Measurements from ENCODE around the gene MIDN.

Gene MIDN

DNA sequence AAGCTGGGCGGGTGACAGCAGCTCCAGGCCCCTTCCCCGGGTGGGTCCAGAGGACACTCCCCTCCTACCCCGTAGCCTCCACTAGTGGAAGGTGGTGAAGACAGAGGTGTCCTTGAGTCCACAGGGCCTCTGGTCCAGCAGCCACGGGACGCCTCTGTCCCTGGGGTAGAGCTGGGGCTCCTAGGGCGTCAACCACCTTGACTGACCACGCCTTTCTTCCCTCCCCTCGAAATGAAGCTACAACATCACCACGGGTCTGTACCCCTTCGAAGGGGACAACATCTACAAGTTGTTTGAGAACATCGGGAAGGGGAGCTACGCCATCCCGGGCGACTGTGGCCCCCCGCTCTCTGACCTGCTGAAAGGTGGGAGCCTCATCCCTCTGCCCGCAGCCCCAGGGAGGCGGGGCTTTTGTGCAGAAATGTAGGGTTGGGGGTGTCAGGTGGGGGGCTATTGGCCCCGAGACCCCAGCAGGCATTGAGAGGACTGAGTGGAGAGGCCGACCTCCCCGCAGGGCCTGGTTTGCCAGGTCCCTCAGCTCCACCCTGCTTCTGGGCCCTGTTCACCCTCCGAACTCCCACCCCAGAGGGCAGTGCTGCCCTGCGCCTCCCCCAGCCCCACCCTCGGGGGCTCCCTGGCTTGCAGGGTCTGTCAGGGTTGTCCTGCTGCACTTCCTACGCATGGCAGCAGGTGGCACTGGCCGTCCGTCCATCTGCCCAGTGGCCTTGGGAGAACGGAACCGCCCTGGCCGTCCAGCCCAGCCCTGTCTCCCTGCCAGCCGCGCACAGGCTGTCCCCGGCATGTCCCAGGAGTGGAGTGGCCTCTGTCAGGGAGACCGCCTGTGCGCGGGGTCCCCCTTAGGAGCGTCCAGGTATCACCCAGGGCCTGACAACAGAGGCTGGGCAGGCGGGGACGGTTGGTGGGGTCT is 27.1 kb upstream of the MIDN start:
- no peak for DNase-seq (ENCODE audit: low read depth in 2 of 2)

DNA sequence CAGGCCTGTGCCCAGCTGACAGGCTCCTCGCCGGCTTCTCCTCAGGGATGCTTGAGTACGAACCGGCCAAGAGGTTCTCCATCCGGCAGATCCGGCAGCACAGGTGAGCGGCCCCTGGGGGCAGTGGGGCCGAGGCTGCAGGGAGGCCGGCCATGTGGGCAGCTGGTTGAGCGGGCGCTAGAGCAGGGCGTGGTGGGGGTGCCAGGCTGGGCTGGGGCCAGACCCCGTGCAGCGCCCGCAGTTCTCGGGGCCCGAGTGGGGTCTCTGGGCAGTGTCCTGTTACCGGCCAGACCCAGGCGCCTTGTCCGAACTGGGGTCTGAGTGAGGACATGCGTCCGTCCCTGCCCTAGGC is 26.5 kb upstream of the MIDN start:
- DNase-seq (ENCODE audit: low read depth in 2 of 2) = no peak

DNA sequence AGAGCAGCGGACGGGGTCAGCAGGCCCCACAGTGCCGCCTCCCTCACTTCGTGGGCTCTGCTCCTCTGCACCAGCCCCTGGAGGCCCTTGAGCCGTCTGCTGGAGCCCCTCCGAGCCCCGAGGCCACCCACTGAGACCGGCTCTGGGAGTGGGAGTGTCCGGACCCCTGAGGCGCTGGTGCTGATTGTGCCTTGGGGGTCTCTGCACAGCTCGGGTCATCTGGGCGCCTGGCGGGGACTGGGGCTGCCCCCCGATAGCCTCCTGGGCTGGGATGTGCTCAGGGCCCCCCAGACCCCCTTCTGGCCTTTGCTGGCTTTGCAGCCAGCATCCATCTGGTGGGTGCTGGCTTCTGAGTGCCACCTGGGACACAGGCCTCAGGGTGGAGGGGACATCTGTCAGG is 26.0 kb upstream of the MIDN start:
- DNase-seq (ENCODE audit: low read depth in 2 of 2) = no peak

DNA sequence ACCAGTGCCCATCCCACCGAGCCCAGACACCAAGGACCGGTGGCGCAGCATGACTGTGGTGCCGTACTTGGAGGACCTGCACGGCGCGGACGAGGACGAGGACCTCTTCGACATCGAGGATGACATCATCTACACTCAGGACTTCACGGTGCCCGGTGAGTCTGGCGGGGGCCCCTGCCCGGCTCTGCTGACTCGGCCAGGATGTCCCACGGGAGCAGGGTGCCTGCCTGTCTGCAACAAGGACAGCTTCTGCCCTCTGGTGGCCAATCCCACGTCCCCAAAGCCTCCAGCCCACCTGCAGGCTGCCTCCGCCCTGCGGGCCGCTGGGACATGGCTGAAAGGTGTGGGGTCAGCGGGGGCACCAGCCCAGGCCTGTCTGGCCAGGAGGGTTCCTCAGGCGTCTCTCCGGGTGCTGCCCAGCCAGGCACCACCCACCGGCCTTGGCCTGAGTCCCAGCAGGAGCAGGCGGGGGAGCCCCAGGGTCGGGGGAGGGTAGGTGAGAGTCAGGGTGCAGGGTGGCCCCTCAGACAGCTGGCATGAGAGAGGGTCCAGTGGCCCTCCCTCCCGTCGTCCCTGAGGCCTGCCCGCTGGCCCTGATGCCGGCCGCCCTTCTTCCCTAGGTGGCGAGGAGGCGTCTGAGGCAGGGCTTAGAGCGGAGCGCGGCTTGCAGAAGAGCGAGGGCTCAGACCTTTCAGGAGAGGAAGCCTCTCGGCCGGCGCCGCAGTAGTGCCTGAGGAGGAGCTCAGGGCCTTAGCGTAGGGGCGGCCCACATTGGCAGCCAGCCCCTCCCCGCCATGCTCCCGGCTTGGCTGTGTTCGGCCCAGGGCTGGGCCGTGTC is 25.1 kb upstream of the MIDN start:
- DNase-seq (ENCODE audit: low read depth in 2 of 2) = no peak

DNA sequence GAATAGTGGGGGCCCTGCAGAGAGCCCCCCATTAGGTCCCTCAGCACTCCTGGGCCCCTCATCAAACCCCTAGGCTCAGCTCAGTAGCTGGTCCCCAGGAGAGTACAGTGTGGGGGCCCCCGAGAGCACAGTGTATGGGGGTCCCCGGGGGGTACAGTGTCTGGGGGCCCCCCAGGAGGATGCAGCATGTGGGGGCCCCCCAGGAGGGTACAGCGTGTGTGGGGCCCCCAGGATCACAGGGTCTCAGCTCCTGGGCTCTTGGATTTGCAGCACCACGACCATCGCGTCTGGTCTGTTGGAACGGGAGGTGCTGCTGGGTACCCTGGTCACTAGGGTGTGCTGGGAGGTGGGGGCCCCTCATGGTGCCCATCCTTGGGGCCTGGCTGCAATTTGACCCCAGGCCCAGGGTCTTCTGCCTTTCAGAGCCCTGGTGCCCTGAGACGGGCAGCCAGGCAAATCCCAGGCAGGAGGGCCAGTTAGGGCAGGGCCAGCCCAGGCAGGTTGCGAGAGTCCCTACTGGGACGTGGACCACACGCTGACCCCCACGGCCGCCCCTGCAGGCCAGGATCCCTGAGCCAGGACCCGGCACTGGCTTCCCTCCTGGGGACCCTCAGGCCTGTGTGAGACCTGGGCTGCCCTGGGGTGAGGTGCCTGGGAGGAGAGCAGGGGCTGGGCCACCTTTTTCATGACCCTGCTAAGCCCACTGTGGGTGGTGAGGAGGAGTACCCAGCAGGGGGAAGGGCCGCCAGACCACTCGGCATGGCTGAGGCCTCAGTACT is 24.1 kb upstream of the MIDN start:
- no peak for DNase-seq (ENCODE audit: low read depth in 2 of 2)

DNA sequence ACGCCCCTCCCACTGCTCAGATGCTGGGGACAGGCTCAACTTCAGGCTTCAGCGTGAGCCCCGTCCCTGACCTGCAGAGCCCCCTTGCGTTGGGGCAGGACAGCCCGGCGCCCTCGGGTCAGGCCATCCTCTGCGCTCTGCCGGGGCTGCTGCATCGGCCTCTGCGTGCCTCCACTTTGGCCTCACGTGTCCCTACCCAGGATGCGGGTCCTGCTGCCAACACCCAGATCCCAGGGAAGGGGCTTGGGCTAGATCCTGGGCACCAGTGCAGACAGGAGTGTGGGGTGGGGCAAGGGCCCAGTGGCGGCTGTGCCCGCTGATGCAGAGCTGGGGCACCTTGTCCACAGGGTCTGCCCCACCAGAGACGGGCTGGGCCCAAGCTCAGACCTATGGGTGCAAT is 23.5 kb upstream of the MIDN start:
- no peak for DNase-seq (ENCODE audit: low read depth in 2 of 2)

DNA sequence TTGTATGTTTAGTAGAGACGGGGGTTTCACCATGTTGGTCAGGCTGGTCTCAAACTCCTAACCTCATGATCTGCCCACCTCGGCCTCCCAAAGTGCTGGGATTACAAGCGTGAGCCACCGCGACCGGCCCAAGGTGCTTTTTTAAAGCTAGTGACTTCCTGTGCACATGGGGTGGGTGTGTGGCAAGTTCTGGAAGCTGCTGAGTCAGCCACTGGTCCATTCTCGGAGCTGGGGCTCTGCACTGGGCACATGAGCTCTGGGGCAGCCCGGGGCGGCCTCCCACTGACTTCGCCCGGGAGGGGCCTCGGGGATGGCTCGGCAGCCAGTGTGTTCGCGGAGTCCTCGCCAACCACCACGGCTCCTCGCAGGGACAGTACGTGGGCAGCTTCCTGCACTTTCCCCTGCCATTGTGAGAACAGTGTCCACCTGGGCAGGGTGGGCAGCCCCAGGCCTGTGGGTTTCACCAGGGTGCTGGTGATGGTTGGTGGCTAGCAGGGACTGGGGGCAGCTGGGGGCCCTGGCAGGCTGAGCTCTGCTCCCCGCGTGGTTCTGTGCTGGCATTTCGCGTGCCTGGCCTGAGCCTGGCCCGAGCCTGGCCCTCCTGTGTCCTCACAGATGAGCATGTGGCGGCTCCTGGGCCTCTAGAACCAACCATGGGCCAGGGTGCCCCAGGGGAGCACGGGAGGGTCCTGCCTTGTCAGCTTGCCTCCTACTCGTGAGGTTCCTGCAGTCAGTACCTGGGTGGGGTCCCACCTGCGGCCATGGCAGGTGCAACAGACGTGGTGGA is 22.8 kb upstream of the MIDN start:
- DNase-seq (ENCODE audit: low read depth in 2 of 2) = no peak

DNA sequence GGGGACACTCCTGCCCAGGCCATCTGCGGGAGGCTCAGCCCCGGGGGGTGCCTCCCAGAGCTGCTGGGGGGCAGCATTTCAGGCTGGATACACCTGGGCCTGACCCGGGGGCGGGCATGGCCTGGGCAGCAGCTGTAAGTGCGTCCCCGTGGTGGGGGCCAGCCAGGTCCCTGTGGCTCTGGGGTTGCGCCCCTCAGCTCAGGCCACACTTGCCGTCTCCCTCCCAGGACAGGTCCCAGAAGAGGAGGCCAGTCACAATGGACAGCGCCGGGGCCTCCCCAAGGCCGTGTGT is 22.2 kb upstream of the MIDN start:
- DNase-seq (ENCODE audit: low read depth in 2 of 2) = no peak

DNA sequence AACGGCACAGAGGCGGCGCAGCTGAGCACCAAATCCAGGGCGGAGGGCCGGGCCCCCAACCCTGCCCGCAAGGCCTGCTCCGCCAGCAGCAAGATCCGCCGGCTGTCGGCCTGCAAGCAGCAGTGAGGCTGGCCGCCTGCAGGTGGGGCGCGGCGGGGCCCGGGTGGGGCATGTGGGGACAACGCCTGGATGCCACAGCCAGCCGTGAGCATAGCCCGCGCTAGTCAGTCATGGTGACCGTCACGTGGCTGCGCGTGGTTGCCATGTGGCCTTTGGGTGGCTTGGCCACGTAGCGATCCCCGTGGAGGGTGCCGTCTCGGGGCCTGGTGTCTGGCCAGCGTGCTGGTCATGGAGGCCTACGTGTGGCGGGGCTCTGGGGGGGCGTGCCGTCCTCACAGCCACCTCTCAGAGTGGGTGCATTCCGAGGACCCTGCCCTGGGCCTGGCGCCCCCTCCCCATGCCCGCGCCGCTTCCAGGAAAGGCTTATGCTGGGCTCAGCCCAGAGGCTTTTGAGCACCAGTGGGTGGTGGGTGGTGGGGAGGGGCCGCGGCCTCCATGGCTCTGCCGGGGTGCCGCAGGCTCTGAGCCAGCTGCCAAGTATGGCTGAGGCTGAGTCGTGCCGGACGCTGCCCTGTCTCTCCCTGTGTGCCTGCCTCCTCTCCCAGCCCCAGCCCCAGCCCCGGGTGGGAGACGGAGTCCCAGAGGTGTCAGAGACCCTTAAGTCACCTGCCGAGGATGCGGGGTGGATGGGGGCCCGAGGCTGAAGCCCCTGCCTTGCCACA is 21.7 kb upstream of the MIDN start:
- DNase-seq (ENCODE audit: low read depth in 2 of 2) = no peak

DNA sequence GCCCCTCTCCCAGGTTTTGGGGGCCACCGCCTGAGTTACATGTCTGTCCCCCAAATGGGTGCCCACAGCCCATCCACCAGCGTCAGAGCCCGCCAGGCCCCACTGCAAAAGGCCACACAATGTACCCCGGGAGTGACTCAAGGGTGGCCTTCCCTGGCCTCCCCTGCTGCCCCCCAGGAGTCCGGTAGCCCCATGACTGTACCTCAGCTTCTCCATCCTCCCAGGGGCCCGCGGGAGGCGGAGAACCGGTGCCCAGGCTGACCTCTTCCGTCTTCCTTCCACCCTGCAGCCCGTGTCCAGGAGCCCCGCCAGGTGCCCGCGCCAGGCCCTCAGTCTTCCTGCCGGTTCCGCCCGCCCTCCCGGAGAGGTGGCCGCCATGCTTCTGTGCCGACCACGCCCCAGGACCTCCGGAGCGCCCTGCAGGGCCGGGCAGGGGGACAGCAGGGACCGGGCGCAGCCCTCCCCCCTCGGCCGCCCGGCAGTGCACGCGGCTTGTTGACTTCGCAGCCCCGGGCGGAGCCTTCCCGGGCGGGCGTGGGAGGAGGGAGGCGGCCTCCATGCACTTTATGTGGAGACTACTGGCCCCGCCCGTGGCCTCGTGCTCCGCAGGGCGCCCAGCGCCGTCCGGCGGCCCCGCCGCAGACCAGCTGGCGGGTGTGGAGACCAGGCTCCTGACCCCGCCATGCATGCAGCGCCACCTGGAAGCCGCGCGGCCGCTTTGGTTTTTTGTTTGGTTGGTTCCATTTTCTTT is 20.9 kb upstream of the MIDN start:
- no peak for DNase-seq (ENCODE audit: low read depth in 2 of 2)

DNA sequence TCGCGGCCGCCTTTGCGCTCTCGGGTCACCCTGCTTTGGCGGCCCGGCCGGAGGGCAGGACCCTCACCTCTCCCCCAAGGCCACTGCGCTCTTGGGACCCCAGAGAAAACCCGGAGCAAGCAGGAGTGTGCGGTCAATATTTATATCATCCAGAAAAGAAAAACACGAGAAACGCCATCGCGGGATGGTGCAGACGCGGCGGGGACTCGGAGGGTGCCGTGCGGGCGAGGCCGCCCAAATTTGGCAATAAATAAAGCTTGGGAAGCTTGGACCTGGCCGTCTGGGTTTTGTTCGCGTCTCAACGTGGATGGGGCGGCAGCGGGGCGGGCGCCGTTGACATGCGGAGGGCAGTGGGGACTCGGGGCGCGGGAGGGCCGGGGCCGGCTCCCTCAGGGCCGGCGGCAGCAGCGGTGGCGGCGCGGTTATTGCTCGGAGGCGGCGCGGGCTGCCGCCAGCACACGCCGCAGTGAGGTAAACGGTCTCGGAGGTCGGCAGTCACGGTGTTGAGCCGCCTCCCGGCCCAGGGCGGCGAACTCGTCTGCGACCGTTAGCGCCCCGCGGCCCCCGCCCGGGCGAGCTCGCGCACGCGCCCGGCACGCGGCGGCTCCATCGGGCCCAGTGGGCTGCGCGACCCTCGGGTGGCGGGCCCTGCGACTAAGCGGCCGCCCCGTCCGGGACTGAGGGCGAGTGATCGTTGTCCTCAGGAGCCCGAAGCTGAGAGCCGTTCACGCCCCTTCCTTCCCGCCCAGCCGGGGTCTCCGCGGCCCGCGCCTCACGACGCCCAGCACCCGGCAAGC is 20.0 kb upstream of the MIDN start:
- no peak for DNase-seq (ENCODE audit: low read depth in 2 of 2)

DNA sequence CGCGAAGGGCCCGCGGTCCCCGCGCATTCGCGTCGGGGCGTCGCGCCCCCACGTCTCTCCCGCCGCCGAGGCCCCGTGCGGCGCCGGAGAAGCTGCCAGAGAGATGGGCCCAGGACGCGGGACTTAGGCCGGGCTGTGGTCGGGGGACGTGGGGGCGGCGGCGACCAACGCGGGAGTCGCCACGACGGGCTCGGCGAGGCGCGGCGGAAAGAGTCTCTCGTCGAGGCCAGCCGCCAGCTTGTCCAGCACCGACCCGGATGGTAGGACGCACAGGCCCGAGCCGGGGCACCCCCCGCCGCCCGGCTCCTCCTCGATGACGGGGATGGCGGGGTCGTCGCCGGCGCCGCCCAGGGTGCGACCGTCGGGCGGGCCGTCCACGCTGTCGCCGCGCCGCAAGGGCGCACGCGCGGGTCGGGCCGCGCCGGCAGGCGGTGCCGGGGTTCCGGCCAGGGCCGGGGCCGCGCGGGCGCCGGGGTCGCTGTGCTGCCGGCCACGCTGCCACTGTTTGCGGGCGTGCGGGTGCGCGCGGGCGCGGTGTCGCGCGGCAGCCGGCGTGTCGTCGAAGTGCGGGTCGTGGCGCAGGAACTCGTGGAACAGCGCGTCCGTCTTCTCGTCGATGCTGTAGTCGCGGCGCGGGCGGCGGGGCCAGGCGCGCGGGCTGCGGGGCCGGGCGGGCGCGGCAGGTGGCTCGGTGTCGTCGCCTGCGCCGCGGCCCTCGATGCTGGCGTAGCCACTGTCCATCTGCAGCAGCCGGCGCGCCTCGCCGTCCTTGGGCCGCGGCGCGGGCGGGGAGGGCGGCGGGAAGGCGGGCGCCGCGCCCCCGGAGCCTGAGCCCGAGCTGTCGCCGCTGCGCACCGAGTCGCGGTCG is 19.1 kb upstream of the MIDN start:
- DNase-seq (ENCODE audit: low read depth in 2 of 2) = no peak

DNA sequence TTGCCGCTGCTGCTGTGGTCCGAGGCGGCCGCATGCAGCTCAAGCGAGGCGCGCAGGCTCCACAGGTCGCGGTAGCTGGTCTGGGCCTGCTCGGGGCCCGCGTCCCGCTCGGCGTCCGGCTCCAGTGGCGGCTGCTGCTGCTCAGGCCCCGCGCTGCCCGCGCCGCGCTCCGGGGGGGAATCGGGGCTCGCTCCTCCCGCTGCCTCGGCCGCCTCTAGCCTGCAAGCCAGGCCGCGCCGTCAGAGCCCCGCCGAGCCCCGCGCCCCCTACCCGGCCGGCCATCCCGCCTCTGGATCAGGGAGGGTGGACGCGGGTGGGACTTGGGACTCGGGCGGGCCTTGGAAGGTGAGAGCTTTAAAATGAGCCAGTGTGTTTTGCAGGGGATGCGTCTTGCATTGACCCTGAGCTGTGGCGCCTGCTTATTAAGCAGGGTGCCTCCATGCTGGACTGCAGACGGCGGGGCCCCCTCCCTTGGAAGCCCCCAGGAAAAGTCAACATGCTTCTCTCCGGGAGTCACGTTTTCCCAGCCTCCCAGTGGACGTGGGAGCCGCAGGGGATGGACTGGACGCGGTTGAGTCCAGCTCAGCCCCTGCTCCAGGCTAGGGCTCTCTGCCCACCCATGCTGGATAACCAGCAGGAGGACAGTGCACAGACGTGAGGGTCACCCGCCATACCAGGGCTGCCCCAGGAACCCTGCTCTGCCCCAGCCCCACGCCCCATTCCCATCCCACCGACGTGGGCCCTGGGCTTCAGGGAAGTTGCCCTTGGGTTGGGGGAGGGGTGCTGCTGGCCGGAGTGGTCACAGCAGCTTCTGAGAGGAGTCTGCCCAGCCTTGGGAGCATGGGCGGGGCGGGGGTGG is 18.2 kb upstream of the MIDN start:
- no peak for DNase-seq (ENCODE audit: low read depth in 2 of 2)

DNA sequence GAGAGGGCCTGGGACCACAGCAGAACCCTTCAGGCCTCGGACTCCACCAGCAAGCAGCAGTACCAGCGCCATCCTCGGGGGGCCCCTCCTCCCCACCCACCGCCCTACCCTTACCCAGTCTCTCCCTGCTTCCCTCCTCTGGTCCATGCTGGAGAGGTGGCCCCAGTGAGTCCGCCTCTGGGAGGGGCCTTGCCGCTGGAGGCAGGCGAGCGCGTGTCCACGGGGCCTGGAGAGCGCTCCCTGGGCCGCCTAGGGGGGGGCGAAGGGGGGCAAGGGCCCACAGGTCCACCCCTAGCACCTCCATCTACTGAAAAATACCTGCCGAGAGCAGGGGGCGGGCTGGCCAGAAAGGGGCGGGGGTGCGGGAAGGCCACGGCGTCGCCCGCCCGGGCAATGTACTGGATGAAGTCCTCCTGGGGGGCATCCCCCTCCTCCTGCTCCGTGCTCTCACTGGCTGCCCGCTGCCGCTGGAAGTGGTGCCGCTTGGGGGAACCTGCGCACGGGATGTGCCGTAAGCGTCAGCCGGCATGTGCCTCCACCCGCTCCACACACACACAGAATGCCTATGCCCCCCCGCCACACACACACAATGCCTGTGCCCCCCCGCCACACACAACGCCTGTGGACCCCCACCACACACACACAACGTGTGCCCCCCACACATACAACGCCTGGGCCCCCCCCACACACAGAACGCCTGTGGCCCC is 17.4 kb upstream of the MIDN start:
- DNase-seq (ENCODE audit: low read depth in 2 of 2) = no peak

DNA sequence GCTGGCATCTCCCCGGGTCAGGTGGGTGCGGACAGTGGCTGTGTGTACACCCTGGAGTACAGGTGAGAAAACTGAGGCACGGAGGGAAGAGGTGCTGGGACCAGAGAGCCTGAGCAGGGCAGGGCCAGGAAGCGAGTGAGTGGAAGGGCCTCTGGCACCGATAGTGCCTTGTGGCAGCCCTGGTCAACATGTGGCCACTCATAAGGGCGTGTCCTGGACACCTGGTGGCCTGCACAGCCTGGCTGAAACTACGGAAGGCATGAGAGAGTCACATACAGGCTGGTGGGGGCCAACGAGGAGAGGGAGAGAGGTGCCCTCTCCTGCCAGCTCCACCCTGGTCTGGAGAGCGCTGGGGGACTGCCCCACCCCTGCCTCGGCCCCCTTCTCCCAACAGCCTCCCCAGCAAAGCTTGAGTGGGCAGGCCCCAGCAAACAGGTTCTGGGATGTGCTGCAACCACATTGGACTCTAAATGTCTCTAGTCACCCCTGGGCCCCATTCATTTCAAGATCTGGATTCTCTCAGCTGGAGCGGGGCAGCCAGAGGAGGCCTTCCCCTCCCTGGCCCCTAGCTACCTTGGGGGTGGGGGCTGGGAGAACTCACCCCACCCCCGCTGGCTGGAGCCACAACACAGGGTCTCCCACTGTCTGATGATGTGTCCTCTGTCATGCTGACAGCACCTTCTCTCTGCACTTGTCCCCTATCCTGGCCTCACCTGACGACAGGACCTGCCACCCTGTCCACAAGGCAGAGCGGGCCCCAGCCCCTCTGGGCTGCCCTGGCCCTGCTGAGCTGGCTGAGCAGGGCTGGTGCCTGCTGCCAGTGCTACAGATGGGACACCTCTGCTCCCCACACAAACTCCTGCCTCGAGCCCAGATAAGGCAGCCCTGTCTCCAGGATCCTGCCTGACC is 16.4 kb upstream of the MIDN start:
- DNase-seq (ENCODE audit: low read depth in 2 of 2) = no peak

DNA sequence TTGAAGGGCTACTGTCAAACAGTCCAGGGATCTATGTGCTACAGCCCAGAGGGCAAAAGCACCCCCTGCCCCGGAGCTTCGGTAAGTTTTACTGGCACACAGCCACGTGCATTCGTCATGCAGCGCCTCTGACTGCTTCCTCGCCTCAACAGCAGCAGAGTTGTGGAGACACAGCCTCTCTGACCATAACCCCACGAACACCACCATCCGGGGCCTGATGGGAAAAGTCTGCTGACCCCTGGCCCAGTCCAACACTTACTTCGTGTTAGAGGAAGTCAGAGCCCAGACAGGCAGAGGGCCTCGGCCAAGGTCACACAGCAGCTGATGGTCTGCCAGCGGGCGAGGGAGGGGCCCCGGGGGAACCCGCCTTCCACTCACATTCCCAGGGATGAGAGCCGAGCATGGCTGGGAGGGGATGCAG is 15.7 kb upstream of the MIDN start:
- DNase-seq (ENCODE audit: low read depth in 2 of 2) = no peak

Data from fibroblast of skin of left biceps (primary cell).